ENCODE measurements around the gene CRYGB. TPM values are rescaled to one million over a fixed set of nuclear protein-coding genes. Genes with fewer than 3 reads are reported as not detected.

CRYGB gene
- total and polyA plus RNA-seq, 2 of the 13 experiments (the other 11 are each of a cell fraction or from before 2014, with no cell fraction given) = not detected

GRCh38 chr2:208129744-208130711, 15.9 kb downstream of the CRYGB start, which contains the start of gene CRYGC (continued):
- no peak for TF ChIP-seq ZNF629 (CRISPR knock-in tag; conservative IDR thresholded peaks at IDR 0.05)
- TF ChIP-seq ZNF552 (CRISPR knock-in tag; IDR thresholded peaks at IDR 0.05; ENCODE audit: borderline replicate concordance) = no peak
- TF ChIP-seq NCOA5 (CRISPR knock-in tag; IDR thresholded peaks at IDR 0.05) = no peak
- TF ChIP-seq, protein P1, sequence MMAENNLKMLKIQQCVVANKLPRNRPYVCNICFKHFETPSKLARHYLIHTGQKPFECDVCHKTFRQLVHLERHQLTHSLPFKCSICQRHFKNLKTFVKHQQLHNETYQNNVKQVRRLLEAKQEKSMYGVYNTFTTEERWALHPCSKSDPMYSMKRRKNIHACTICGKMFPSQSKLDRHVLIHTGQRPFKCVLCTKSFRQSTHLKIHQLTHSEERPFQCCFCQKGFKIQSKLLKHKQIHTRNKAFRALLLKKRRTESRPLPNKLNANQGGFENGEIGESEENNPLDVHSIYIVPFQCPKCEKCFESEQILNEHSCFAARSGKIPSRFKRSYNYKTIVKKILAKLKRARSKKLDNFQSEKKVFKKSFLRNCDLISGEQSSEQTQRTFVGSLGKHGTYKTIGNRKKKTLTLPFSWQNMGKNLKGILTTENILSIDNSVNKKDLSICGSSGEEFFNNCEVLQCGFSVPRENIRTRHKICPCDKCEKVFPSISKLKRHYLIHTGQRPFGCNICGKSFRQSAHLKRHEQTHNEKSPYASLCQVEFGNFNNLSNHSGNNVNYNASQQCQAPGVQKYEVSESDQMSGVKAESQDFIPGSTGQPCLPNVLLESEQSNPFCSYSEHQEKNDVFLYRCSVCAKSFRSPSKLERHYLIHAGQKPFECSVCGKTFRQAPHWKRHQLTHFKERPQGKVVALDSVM (CRISPR knock-in tag; IDR thresholded peaks at IDR 0.05) = peak; percentile 56
- no peak for TF ChIP-seq POLR2AphosphoS5 (IDR thresholded peaks at IDR 0.05; ENCODE audit: low read depth, low read length)
- no peak for TF ChIP-seq JUNB (CRISPR knock-in tag; IDR thresholded peaks at IDR 0.05; ENCODE audit: borderline replicate concordance)
- no peak for TF ChIP-seq TERF1 (CRISPR knock-in tag; IDR thresholded peaks at IDR 0.05)
- no peak for TF ChIP-seq MAX (IDR thresholded peaks at IDR 0.05)
- TF ChIP-seq ATF1 (CRISPR knock-in tag; IDR thresholded peaks at IDR 0.05) = no peak
- TF ChIP-seq KLF6 (CRISPR knock-in tag; IDR thresholded peaks at IDR 0.05) = no peak
- peak; percentile 83 for TF ChIP-seq ZFX (CRISPR knock-in tag; IDR thresholded peaks at IDR 0.05; ENCODE audit: low read depth)
- TF ChIP-seq, protein P2, sequence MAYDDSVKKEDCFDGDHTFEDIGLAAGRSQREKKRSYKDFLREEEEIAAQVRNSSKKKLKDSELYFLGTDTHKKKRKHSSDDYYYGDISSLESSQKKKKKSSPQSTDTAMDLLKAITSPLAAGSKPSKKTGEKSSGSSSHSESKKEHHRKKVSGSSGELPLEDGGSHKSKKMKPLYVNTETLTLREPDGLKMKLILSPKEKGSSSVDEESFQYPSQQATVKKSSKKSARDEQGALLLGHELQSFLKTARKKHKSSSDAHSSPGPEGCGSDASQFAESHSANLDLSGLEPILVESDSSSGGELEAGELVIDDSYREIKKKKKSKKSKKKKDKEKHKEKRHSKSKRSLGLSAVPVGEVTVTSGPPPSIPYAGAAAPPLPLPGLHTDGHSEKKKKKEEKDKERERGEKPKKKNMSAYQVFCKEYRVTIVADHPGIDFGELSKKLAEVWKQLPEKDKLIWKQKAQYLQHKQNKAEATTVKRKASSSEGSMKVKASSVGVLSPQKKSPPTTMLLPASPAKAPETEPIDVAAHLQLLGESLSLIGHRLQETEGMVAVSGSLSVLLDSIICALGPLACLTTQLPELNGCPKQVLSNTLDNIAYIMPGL (CRISPR knock-in tag; IDR thresholded peaks at IDR 0.05; ENCODE audit: borderline replicate concordance in 1 of 2, low read depth in 1 of 2) = 0 out of 4 replicates have a peak, but pooled peaks have one; percentile 25 to 39
- TF ChIP-seq KDM6A (CRISPR knock-in tag; IDR thresholded peaks at IDR 0.05; ENCODE audit: low read depth) = peak; percentile 64; the same call in 1 of the 2 replicates
- no peak for TF ChIP-seq E2F5 (CRISPR knock-in tag; conservative IDR thresholded peaks at IDR 0.05)
- TF ChIP-seq LBX2 (CRISPR knock-in tag; IDR thresholded peaks at IDR 0.05; ENCODE audit: borderline replicate concordance) = no peak
- TF ChIP-seq HNRNPUL1 (IDR thresholded peaks at IDR 0.05; ENCODE audit: low read depth, low read length) = no peak
- peak; percentile 67; the same call in 1 of the 2 replicates for TF ChIP-seq SSRP1 (CRISPR knock-in tag; IDR thresholded peaks at IDR 0.05)
- no peak for TF ChIP-seq GPN1 (CRISPR knock-in tag; IDR thresholded peaks at IDR 0.05; ENCODE audit: borderline replicate concordance)
- no peak for TF ChIP-seq SRF (IDR thresholded peaks at IDR 0.05; ENCODE audit: low read depth, low read length)
- no peak for TF ChIP-seq ARNTL (CRISPR knock-in tag; IDR thresholded peaks at IDR 0.05)
- TF ChIP-seq KMT2A (CRISPR knock-in tag; IDR thresholded peaks at IDR 0.05) = no peak

All from HepG2 (cell line).